PC-9 (cell line): ENCODE results near the gene CLTB. TPM values are rescaled to one million over a fixed set of nuclear protein-coding genes. Genes with fewer than 3 reads are reported as not detected.
A peak's percentile ranks its signal among the peaks of the same experiment; 100 is the strongest.
"Not testable (repeated sequence)": the region's sequence is repeated elsewhere in the genome, so short reads cannot be mapped to it uniquely, and the experiment has no call there.

ENCODE experiments used
- BruUV-seq: library from RNA; stranded (reverse); fragments of 400-500 nt; replicated peaks from 2 replicates; lab custom pipeline; 2021; lab: Mats Ljungman, UMichigan
- CTCF ChIA-PET: fragments of 300-600 bp; sonication (Branson Sonifier 250); formaldehyde crosslinking; loops from one replicate; lab custom pipeline; 2022; ENCODE audit warnings: antibody characterized with exemption; lab: Charles Lee
- POLR2A ChIA-PET: fragments of 300-600 bp; sonication (Branson Sonifier 250); formaldehyde crosslinking; loops from one replicate; lab custom pipeline; 2022; ENCODE audit warnings: antibody characterized with exemption; ENCODE audit not compliant: unreplicated experiment; lab: Charles Lee
- DNase-seq, 2 experiments: peaks; one replicate each; pipeline versions ENCODE4 v3.0.0 to v3.0.0-alpha.2; 2015 to 2022; ENCODE audit warnings: mixed read lengths in 1 of 2
- H2AFZ ChIP-seq: fragments of 200-600 bp; sonication (generic); 2 replicates; pipeline ENCODE4 v1.8.1; 2017; ENCODE audit warnings: antibody characterized with exemption
- H3F3A ChIP-seq: fragments of 200-600 bp; sonication (generic); 2 replicates; pipeline ENCODE4 v1.8.1; 2017; ENCODE audit warnings: antibody characterized with exemption, mild to moderate bottlenecking, low read depth; ENCODE audit not compliant: insufficient read depth
- H3K27ac ChIP-seq: fragments of 200-600 bp; sonication (generic); 2 replicates; pipeline ENCODE4 v1.6.1; 2016; ENCODE audit warnings: mixed run types
- H3K27me3 ChIP-seq: fragments of 200-600 bp; sonication (generic); 2 replicates; pipeline ENCODE4 v1.6.1; 2016; ENCODE audit warnings: low read depth, mixed run types; ENCODE audit not compliant: insufficient read depth
- H3K36me3 ChIP-seq: fragments of 200-600 bp; sonication (generic); 2 replicates; pipeline ENCODE4 v1.6.1; 2016; ENCODE audit warnings: low read depth, mixed run types
- H3K4me1 ChIP-seq: fragments of 200-600 bp; sonication (generic); replicated peaks from 2 replicates; pipeline ENCODE4 v1.6.1; 2016; ENCODE audit warnings: mixed run types; ENCODE audit not compliant: insufficient read depth
- H3K4me2 ChIP-seq: fragments of 200-600 bp; sonication (generic); 2 replicates; pipeline ENCODE4 v1.6.1; 2017; ENCODE audit warnings: mixed run types
- H3K4me3 ChIP-seq: fragments of 200-600 bp; sonication (generic); 2 replicates; pipeline ENCODE4 v1.6.1; 2016; ENCODE audit warnings: mixed run types
- H3K79me2 ChIP-seq: fragments of 200-600 bp; sonication (generic); 2 replicates; pipeline ENCODE4 v1.6.1; 2017; ENCODE audit warnings: low read depth, mixed run types
- H3K9me2 ChIP-seq: fragments of 200-600 bp; sonication (generic); 2 replicates; pipeline ENCODE4 v1.8.1; 2017; ENCODE audit warnings: mild to moderate bottlenecking; ENCODE audit not compliant: insufficient read depth
- H3K9me3 ChIP-seq: fragments of 200-600 bp; sonication (generic); 2 replicates; pipeline ENCODE4 v1.8.1; 2016; ENCODE audit warnings: low read depth; ENCODE audit not compliant: insufficient read depth
- H4K20me1 ChIP-seq: fragments of 200-600 bp; sonication (generic); 2 replicates; pipeline ENCODE4 v1.8.1; 2017; ENCODE audit not compliant: insufficient read depth
- EZH2 ChIP-seq: fragments of 200-600 bp; sonication (generic); IDR thresholded peaks from 2 replicates; pipeline ENCODE4 v1.8.0; 2017; ENCODE audit warnings: antibody characterized with exemption, low read depth
- intact Hi-C: fragments of 100-400 bp; cut with micrococcal nuclease; formaldehyde crosslinking; loops from one replicate; pipeline ENCODE4 v1.10.0; 2022; ENCODE audit not compliant: unreplicated experiment
- total RNA-seq: library from RNA; stranded (reverse); gene quantifications from 2 replicates; pipeline ENCODE4 v1.2.3, GENCODE V29; 2021
- TF ChIP-seq, protein P1 (sequence below): fragments of 200-600 bp; sonication (generic); conservative IDR thresholded peaks from 2 replicates; pipeline ENCODE4 v1.6.1; 2017; ENCODE audit warnings: mixed run types, antibody characterized with exemption, mild to moderate bottlenecking, moderate library complexity

Gene CLTB
- total RNA-seq, 1 experiment from 2014 or later = 123 TPM

DNA sequence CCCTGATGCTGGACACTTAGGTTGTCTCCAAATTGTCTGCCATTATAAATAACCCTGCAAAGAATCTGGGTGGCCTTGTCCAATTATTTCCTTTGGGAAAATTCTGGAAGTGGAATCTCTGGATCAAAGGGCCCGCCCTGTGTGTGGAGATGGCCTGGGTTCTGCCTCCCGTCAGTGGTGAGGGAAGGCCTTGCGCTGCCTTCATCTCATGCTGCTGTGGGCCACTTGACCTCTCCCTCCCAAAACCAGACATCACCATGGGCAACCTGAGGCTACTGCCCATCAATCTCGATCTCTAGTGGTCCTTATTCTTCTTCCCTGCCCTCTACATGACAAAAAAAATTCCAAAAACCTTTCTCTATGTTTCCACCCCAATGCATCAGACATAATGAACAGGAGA lies 6.6 kb downstream of the CLTB start:
- no peaks in the 10 kb centered on the region for H3K27me3 ChIP-seq
- no peaks in the 10 kb centered on the region for H3K9me2 ChIP-seq
- intact Hi-C loops = loop anchor here (1.0 kb wide), 1 partner anchor 20 kb away; no protein-coding TSS in a partner anchor
- no TSS peak for BruUV-seq
- H3K27ac ChIP-seq = no peak overlapping the region
- TF ChIP-seq EZH2 = no peak
- TF ChIP-seq, protein P1, sequence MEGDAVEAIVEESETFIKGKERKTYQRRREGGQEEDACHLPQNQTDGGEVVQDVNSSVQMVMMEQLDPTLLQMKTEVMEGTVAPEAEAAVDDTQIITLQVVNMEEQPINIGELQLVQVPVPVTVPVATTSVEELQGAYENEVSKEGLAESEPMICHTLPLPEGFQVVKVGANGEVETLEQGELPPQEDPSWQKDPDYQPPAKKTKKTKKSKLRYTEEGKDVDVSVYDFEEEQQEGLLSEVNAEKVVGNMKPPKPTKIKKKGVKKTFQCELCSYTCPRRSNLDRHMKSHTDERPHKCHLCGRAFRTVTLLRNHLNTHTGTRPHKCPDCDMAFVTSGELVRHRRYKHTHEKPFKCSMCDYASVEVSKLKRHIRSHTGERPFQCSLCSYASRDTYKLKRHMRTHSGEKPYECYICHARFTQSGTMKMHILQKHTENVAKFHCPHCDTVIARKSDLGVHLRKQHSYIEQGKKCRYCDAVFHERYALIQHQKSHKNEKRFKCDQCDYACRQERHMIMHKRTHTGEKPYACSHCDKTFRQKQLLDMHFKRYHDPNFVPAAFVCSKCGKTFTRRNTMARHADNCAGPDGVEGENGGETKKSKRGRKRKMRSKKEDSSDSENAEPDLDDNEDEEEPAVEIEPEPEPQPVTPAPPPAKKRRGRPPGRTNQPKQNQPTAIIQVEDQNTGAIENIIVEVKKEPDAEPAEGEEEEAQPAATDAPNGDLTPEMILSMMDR = no peak
- CTCF ChIA-PET = no interaction called here
- peak in 1 of 2 experiments; percentile 17 for DNase-seq
- H3K4me3 ChIP-seq = no peak overlapping the region
- H4K20me1 ChIP-seq = peaks cover 41% of the 10 kb centered on the region
- peaks cover 43% of the 10 kb centered on the region for H3K4me1 ChIP-seq
- H3K79me2 ChIP-seq = peaks cover 46% of the 10 kb centered on the region
- H3K36me3 ChIP-seq = peaks cover 13% of the 10 kb centered on the region; the same call in 1 of the 2 replicates
- H3F3A ChIP-seq = peaks cover 35% of the 10 kb centered on the region; the same call in 1 of the 2 replicates
- POLR2A ChIA-PET = no interaction called here
- H3K4me2 ChIP-seq = no peak overlapping the region
- H3K9me3 ChIP-seq = no peaks in the 10 kb centered on the region
- no peak overlapping the region for H2AFZ ChIP-seq

DNA sequence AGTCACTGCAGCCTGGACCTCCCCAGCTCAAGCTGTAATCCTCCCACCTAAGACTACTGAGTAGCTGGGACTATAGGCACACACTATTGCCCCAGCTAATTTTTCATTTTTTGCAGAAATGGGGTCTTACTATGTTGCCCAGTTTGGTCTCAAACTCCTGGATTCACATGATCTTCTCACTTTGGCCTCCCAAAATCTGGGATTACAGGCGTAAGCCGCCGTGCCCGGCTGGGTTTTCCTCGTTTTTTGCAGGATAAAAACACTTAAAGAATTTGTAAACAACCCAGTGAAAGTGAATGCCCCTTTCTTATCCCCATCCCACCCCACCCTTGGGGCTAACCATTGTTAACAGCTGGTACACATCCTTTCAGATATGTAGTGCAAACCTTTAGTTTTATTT lies 7.7 kb downstream of the CLTB start:
- CTCF ChIA-PET = interaction anchor here (0.7 kb wide), 2 partner anchors 38 to 161 kb away, joined by 5 to 6 read pairs; no protein-coding TSS in a partner anchor
- DNase-seq = no peak
- no peak overlapping the region for H3K27ac ChIP-seq
- H3K4me2 ChIP-seq = no peak overlapping the region
- intact Hi-C loops = no loop called here
- H3K27me3 ChIP-seq = no peaks in the 10 kb centered on the region
- H3K9me3 ChIP-seq = no peaks in the 10 kb centered on the region
- no peaks in the 10 kb centered on the region for H3K9me2 ChIP-seq
- H3K4me3 ChIP-seq = no peak overlapping the region
- H3K79me2 ChIP-seq = peaks cover 34% of the 10 kb centered on the region
- no peak overlapping the region for H2AFZ ChIP-seq
- H3F3A ChIP-seq = peaks cover 31% of the 10 kb centered on the region; the same call in 1 of the 2 replicates
- H3K4me1 ChIP-seq = peaks cover 41% of the 10 kb centered on the region
- BruUV-seq = no TSS peak
- peaks cover 13% of the 10 kb centered on the region; the same call in 1 of the 2 replicates for H3K36me3 ChIP-seq
- TF ChIP-seq EZH2 = no peak
- TF ChIP-seq, protein P1 = no peak
- peaks cover 35% of the 10 kb centered on the region for H4K20me1 ChIP-seq
- POLR2A ChIA-PET = no interaction called here

DNA sequence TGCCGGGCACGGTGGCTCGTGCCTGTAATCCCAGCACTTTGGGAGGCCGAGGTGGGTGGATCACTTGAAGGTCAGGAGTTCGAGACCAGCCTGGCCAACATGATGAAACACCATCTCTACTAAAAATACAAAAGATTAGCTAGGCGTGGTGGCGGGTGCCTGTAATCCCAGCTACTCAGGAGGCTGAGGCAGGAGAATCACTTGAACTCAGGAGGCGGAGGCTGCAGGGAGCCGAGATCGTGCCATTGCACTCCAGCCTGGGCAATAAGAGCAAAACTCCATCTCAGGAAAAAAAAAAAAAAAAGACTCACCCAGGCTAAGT lies 8.1 kb downstream of the CLTB start:
- Histone ChIP-seq H3F3A (peaks cover 31% of the 10 kb centered on the region; the same call in 1 of the 2 replicates), H3K79me2 (peaks cover 31% of the 10 kb centered on the region), H4K20me1 (peaks cover 31% of the 10 kb centered on the region), H3K4me1 (peaks cover 40% of the 10 kb centered on the region), H3K36me3 (peaks cover 13% of the 10 kb centered on the region; the same call in 1 of the 2 replicates)
- H3K9me3 ChIP-seq, POLR2A ChIA-PET, H3K9me2 ChIP-seq, DNase-seq, H3K4me3 ChIP-seq, intact Hi-C loops, H2AFZ ChIP-seq, H3K27ac ChIP-seq, H3K27me3 ChIP-seq, BruUV-seq, H3K4me2 ChIP-seq: not testable (repeated sequence)
- CTCF ChIA-PET = interaction anchor here (0.7 kb wide), 1 partner anchor 39 kb away, joined by 5 read pairs; no protein-coding TSS in a partner anchor
